ENCODE data around the gene TOX2.
A peak's percentile ranks its signal among the peaks of the same experiment; 100 is the strongest.

The TOX2 gene

DNA sequence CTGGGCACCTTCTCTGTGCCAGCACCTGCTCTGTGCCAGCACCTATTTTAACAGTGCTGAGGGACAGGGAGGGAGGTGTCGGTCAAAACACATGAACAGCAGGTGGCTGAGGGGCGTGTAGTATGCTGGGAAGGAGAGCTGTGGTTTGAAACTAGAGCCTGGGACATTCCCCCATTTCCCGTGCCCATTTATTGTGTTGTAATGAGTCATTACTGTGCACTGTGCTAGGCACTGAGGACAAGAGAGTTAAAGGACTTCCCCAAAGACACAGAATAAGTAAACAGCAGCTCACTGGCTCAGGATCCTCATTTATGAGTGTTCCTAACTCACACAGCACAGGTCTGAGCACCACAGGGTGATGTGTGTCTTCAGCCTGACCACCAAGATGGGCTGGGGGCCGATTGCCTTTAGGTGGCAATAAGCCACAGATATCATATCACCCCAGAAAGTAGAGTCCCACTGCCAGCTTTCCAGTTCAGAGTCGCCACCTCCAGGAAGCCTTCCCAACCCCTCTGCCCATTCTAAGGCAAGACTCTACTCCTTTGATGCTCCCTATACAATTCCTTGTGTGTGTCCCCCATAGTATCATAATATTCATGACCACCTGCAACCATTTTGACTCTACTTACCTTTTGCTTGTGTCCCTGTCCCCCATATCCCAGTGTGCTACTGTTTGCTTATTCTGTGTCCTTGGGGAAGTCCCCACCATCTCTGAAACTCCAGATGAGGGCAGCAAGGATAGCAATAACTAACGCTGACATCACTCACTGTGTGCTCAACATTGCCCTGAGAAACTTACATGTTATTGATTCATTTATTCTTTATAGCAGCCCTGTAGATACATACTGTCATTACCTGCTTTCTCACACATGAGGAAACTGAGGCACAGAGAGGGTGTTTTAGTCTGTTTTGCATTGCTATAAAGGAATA, 87.3 kb downstream of the TOX2 start:
- DNase-seq (ENCODE audit: low read depth in 2 of 2) = no peak

DNA sequence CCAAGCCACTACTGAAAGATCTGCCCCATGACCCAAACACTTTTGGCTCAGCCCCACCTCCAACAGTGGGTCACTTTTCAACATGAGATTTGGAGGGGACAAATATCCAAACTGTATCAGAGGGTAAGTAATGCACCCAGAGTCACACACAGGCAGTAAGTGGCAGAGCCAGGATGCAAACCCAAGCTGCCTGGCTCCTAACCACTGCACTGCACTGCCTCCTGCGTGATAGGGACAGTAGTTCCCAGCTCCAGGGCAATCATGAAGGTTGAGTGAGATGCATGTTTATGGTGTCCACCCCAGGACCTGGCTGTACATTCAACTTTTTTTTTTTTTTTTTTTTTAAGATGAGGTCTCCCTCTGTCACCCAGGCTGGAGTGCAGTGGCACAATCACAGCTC, 88.2 kb downstream of the TOX2 start:
- no peak for DNase-seq (ENCODE audit: low read depth in 2 of 2)

GRCh38 chr20:44003609-44004008, 89.0 kb downstream of the TOX2 start:
- DNase-seq (ENCODE audit: low read depth in 2 of 2) = no peak

DNA sequence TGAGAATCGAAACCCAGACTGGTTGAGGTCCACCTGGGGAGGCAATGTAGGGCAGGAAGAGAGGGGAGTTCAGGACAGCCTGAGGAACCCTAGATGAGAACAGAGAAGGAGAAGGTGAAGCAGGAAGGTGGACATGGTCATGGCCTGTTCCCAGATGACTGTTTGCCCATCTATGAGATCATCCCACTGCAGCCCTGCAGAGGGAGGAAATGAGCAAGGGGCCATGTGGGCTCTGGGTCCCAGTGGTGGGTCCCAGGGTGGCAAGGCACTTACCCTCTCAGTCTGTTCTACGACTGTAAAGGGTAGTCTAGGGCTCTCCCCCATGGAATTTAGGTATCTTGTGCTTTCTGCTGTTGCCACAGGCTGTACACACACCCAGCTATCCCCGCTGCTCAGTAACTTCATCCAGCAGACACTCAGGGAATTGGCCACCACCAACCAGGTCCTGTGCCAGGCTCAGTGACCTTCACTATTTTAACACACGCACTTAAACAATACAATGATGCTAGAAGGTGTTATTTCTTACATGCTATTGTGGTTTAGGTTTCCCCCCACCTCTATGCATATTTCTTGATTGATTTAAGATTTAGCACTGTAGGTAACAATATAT, 89.8 kb downstream of the TOX2 start:
- no peak for DNase-seq (ENCODE audit: low read depth in 2 of 2)

DNA sequence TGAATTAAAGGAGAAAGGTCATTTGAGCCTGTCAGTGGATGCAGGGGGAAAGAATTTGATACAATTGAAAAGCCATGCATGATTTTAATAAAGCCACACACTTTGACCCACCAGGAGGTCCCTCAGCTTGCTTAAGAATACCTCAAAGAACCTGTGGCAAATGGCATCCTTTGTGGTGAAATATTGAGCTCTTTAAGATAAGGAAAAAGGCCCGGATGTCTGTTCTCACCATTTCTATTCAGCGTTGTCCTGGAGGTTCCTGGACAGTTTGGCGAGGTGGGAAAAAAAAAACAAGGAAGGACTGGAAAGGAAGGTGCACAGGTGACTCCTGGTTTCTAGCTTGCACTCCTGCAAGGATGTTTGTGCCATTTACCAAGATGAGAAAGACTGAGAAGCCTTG, 91.0 kb downstream of the TOX2 start:
- no peak for DNase-seq (ENCODE audit: low read depth in 2 of 2)

DNA sequence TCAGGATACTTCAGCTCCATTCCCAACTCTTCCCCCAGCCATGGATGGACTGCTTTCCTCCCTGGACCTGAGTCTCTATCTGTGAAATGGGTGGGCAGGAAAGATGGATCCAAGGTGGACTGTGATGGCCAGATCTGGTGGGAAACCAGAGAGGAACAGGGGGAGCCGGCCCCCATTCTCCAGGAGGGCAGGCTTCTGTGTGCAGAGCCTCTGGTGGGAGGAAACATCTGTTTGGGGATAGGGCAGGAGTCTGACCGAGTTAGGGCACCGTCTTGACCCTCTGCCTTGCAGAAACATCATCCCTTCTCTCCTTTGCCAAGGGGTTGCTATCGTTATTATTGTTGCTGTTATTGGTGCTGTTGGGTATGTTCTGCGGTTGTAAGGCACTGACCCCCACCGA, 91.5 kb downstream of the TOX2 start:
- DNase-seq (ENCODE audit: low read depth in 2 of 2) = no peak

- DNase-seq (ENCODE audit: low read depth in 2 of 2) = no peak
Observed at GRCh38 chr20:44006578-44006977, 91.9 kb downstream of the TOX2 start.

- DNase-seq (ENCODE audit: low read depth in 2 of 2) = no peak
Observed at GRCh38 chr20:44008806-44009678, 94.4 kb downstream of the TOX2 start.

DNA sequence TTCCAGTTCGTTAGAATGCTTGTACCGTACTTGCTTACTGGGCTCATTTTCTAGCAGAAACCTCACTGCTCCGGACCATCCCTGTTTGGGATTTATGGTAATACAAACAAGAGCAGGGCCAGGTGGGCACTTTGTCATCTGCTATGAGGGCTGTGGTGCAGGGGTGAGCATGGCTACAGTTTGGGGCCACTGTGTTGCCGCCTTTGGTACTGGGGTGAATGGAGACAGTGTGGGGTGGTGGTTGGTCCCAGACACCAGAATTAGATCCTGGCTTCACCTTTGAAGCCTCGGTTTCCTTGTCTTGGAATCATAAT, 95.0 kb downstream of the TOX2 start:
- DNase-seq (ENCODE audit: low read depth in 2 of 2) = no peak

DNA sequence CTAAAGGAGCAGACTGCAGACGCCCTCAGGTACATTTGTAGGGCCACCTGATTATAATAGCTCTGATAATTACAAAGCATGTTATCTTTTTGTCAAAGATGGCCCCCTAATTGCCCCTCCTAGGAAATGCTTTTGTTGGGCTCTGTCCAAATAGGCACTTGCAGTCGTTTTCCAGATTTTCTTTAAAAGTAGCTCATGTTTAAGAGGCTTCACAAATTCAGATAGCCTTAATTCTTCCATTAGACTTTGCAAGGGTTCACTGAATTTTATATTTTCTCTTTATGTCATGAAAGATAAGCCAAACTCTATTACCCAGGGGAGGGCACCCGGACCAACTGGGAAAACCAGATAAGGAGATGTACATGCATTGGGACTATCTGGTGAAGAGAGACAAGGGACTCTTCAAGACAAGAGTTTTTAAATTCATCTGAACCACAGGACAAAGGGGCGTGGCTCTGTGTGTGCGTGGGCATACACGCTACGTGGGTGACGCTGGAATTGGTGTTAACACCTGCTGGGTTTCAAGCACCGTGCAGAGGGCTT, 95.6 kb downstream of the TOX2 start:
- DNase-seq (ENCODE audit: low read depth in 2 of 2) = no peak

DNA sequence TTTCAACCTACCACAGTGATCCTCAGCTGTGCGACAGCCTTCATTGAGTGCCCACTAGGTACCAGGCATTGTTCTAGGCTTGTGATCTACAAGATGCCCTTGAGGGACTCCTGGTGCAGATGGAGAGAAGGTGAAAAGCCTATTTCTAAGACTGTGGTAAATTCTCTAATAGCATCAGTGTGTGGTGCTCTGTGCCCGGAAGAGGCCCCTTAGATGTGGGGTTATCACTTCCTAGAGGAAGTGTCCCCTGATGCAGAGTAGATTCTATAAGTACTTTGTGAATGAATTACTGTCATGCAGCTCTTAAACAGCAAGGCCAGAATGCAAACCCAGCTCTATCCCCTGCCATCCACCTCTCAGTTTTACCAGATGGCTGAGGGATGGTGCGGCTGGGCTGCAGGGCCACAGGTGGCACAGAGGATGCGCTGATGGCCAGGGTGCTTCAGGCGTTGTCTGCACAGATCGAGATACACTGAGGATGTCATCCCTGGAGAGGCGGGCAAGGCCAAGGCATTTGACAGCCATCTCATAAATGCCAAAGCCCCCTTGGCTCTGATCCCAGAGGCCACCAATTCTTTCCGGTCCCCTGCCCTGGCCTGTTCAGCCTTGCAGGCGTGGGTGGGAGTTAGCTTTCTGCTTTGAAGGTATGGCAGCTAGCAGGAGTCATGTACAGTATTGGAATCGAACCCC, 96.7 kb downstream of the TOX2 start:
- DNase-seq (ENCODE audit: low read depth in 2 of 2) = no peak

- DNase-seq (ENCODE audit: low read depth in 2 of 2) = no peak
Observed at GRCh38 chr20:44012466-44013226, 98.0 kb downstream of the TOX2 start.

- DNase-seq (ENCODE audit: low read depth in 2 of 2) = no peak
Observed at GRCh38 chr20:44014807-44015732, 100.4 kb downstream of the TOX2 start.

DNA sequence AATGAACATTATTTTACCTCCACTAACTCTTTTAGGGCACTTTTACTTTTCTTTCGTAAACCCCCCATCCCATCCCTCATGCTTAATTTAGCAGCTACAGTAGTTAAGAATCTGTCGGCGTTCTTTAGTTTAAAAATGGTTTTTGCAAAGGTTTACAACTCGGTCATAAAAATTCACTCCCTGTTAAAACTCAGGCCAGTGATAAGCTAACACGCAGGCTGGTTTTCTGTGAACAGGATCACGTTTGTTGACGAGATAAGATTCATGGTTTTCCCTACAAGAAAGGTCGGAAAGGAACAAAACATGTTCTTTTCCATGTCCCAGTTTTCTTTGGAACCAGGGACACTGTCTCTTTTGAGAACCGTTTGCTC, 101.1 kb downstream of the TOX2 start:
- no peak for DNase-seq (ENCODE audit: low read depth in 2 of 2)

DNA sequence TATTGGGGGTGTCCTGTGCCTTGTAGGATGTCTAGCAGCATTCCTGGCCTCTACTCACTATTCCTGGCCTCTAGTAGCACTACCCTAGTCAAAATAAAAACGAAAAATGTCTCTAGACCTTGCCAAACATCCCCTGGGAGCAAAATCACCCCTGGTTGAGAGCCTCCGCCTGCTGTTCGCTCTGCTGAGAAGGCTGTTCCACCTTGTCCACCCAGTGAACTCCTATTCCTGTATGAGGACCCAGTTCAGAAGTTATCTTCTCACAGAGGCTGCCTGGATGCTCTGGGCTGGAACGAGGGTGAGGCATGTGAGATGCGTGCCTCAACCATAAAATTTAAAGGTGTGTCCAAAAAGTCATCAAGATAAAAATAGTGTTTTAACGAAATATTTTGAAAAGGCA, 101.9 kb downstream of the TOX2 start:
- DNase-seq (ENCODE audit: low read depth in 2 of 2) = no peak

DNA sequence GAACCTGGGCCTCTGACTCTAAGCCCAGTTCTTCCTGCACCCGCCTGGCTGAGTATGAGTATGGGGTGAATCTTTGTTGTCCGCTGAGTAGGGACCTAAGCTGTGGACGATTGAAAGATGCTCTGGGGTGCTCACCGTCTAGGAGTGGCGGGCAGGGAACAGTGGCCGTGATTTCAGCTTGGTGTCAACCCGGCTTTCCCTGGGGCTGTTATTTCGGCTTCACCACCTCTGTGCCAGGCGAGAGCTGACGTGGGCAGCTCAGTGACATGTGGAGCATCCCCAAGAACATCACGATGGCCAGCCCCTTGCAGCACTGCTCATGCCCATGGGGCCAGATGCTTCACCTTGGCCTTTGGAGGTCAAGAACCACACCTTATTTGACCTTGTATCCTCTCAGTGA, 102.6 kb downstream of the TOX2 start:
- no peak for DNase-seq (ENCODE audit: low read depth in 2 of 2)

GRCh38 chr20:44017905-44018258, 103.2 kb downstream of the TOX2 start:
- DNase-seq (ENCODE audit: low read depth in 2 of 2) = no peak

- DNase-seq (ENCODE audit: low read depth in 2 of 2) = peak; percentile 84 to 87
Observed at GRCh38 chr20:44018259-44018941, 103.7 kb downstream of the TOX2 start.

- DNase-seq (ENCODE audit: low read depth in 2 of 2) = no peak
Observed at GRCh38 chr20:44018942-44019637, 104.4 kb downstream of the TOX2 start.

Data from fibroblast of skin of left quadriceps (primary cell).